GM19043 (cell line): ENCODE results near the gene KIAA1614.
"Not testable (repeated sequence)": the region's sequence is repeated elsewhere in the genome, so short reads cannot be mapped to it uniquely, and the experiment has no call there.

Experiments
- ATAC-seq: cut with Tn5 transposase; IDR thresholded peaks from one replicate; pipeline ENCODE4 v1.9.1; 2021; ENCODE audit warnings: low read depth; ENCODE audit not compliant: unreplicated experiment

The KIAA1614 gene

GRCh38 chr1:180956028-180956640 is 43.4 kb downstream of the KIAA1614 start:
- no peak for ATAC-seq

- ATAC-seq = not testable (repeated sequence)
Measured at GRCh38 chr1:180959620-180960019, 46.9 kb downstream of the KIAA1614 start.

- ATAC-seq = no peak
Measured at GRCh38 chr1:180961622-180962021, 48.9 kb downstream of the KIAA1614 start.

GRCh38 chr1:180962178-180962577 is 49.5 kb downstream of the KIAA1614 start:
- ATAC-seq = no peak

GRCh38 chr1:180964056-180964455 is 51.4 kb downstream of the KIAA1614 start:
- no peak for ATAC-seq

GRCh38 chr1:180964595-180964994 is 51.9 kb downstream of the KIAA1614 start:
- no peak for ATAC-seq

- no peak for ATAC-seq
Measured at GRCh38 chr1:180966312-180966711, 53.6 kb downstream of the KIAA1614 start.

GRCh38 chr1:180966744-180967536 is 54.2 kb downstream of the KIAA1614 start:
- no peak for ATAC-seq

- ATAC-seq = no peak
Measured at GRCh38 chr1:180967558-180967957, 54.9 kb downstream of the KIAA1614 start.

- ATAC-seq = not testable (repeated sequence)
Measured at GRCh38 chr1:180968834-180969233, 56.1 kb downstream of the KIAA1614 start.

- no peak for ATAC-seq
Measured at GRCh38 chr1:180969434-180969833, 56.7 kb downstream of the KIAA1614 start.

GRCh38 chr1:180970333-180971079 is 57.8 kb downstream of the KIAA1614 start:
- no peak for ATAC-seq

- ATAC-seq = no peak
Measured at GRCh38 chr1:180971273-180971997, 58.7 kb downstream of the KIAA1614 start.

GRCh38 chr1:180973369-180973768 is 60.7 kb downstream of the KIAA1614 start:
- no peak for ATAC-seq

- ATAC-seq = no peak
Measured at GRCh38 chr1:180974236-180974635, 61.5 kb downstream of the KIAA1614 start.

GRCh38 chr1:180975551-180975950 is 62.9 kb downstream of the KIAA1614 start:
- ATAC-seq = no peak

- ATAC-seq = no peak
Measured at GRCh38 chr1:180976191-180976590, 63.5 kb downstream of the KIAA1614 start.

GRCh38 chr1:180976732-180977357 is 64.1 kb downstream of the KIAA1614 start:
- no peak for ATAC-seq

GRCh38 chr1:180981596-180982387 is 69.1 kb downstream of the KIAA1614 start:
- peak; percentile 96 for ATAC-seq
